Esophagus squamous epithelium (tissue), 4 donors: ENCODE measurements around the gene CD38.

Experiments
- CTCF ChIP-seq, 6 experiments: fragments of 450-650 bp in 4 of 6; fragments of 200-600 bp in 2 of 6; sonication (generic) in 2 of 6; IDR thresholded peaks; one replicate each; pipeline ENCODE4 v1.5.1; 2016 to 2019; ENCODE audit warnings: antibody characterized with exemption in 6 of 6, mild to moderate bottlenecking in 4 of 6, moderate library complexity in 4 of 6
- POLR2A ChIP-seq, 4 donors: fragments of 450-650 bp; IDR thresholded peaks; one replicate each; pipeline ENCODE4 v1.6.1; 2017; ENCODE audit warnings: antibody characterized with exemption in 4 of 4, mild to moderate bottlenecking in 4 of 4, moderate library complexity in 3 of 4

GRCh38 chr4:15794905-15795304 lies 16.8 kb downstream of the CD38 start:
- TF ChIP-seq CTCF (IDR thresholded peaks at IDR 0.05) (no peak), POLR2A (IDR thresholded peaks at IDR 0.05) (no peak)
